Stimulated activated CD4-positive, alpha-beta T cell treated with anti-CD3 and anti-CD28 coated beads, Interleukin-12 subunit alpha, Interleukin-12 subunit beta, amount 100 ng/mL, for 48 hours (primary cell): ENCODE results near the gene ATP8A2.
A peak's percentile ranks its signal among the peaks of the same experiment; 100 is the strongest.
"Not testable (repeated sequence)": the region's sequence is repeated elsewhere in the genome, so short reads cannot be mapped to it uniquely, and the experiment has no call there.

Experiments
- DNase-seq, 3 donors: peaks; one replicate each; pipeline ENCODE4 v3.0.0-alpha.2; 2020; ENCODE audit warnings: low read depth in 2 of 3, low spot score in 1 of 3

ATP8A2 gene

DNA sequence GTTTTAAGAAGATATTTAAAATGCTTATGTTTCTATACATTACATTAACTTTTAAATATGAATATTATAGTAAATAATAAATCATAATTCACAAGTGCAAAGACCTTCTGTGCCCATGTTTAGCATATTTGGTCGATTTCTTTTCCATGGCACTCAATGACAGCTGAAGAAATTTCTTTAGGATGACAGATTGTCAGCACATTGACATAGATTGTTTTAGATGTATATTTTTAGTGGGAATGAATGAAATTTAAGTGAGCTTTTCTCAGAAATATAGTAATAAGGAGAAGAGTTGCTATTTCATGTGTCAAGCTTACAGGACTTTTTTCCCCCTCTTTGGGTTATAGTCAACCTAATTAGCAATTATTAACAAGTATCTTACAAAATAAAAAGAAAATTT is 423.5 kb downstream of the ATP8A2 start:
- no peak for DNase-seq

DNA sequence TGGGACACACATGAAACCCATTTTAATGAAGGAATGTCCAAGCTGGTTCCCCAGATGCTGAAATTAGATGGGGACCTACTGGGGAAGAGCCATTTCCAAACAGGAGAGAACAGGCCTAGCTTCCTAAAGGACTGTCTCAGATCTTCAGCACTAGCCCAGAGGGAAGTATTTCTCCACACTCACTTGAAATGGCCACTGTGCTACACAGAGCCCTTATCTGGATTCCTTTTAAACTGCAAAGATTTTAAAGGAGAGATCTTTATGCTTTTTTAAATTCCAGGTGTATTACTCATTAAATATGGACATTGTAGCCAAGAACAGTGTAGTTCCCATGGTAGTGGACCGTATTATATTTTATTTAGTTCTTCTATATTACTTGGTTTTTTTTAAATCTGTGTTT is 424.7 kb downstream of the ATP8A2 start:
- no peak for DNase-seq

DNA sequence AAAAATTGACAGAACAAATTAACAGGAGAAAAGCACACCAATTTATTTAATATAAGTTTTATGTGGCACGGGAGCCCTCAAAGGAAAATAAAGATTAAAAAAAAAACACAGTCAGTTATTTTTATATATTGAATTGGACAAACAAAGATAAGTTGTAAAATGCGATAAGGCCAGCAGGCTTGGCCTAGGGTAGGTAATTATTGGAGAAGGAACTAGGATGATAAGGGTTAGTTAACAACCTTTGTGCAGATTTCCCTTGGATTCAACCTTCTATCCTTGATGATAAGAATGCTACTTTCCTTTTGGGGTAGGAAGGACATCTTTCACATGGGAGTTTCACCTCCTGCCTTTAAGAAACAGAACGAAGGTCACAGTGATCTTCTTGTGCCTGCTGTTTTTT is 427.2 kb downstream of the ATP8A2 start:
- DNase-seq: no peak

DNA sequence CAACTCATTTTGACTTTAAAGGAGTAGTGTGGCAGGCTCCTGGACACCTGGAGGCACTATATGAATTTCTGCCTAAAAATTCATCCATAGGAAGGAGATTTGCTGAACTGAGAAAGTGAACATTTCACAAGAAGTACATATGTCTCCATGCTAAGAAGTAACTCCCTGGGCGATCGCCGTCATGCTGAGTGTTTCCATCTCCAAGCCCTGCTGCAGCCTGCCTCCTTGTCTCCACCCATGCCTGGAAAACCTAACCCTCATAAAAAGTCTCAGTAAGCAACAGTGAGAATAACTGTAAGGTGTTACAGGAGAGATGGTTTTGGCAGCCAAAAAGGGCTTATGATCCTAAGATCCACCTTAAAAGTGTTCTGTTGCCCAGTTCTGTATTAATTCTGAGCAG is 428.7 kb downstream of the ATP8A2 start:
- DNase-seq: no peak

DNA sequence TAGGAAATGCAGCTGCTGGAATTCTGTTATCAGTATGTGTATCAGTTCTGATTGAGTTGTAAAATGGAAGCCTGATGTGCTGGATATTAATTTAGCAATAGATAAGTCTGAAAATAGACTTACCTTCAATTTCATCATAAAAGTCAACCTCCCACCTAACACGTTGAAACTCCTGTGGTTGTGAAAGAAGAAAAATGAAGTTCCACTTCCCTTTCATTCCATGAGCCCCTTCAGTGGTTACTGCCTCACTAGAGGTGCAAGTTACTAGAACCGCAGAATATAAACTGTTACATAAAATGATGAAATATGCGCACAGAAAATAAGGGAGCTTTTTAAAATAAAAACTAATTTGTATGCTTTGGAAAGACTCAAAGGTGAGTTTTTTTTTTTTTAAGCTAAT is 430.8 kb downstream of the ATP8A2 start:
- DNase-seq: no peak

DNA sequence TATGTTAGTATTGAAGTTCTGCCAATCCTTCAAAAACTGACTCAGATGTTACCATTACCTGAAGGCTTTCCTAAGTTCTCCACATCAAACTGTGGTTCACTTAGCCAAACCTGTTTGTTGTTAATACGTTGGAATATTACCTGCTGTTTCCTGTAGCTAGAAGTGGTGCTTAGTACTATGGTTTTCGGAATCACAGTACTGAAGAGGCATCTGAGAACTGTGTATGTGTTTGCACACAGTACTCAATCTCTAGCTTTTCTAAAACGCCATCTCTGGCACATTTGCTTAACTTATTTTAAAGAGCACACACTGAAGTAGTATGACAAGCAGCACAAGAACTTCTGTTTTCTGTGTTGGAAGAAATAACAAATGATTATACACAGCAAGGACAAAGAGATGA is 431.9 kb downstream of the ATP8A2 start:
- no peak for DNase-seq

DNA sequence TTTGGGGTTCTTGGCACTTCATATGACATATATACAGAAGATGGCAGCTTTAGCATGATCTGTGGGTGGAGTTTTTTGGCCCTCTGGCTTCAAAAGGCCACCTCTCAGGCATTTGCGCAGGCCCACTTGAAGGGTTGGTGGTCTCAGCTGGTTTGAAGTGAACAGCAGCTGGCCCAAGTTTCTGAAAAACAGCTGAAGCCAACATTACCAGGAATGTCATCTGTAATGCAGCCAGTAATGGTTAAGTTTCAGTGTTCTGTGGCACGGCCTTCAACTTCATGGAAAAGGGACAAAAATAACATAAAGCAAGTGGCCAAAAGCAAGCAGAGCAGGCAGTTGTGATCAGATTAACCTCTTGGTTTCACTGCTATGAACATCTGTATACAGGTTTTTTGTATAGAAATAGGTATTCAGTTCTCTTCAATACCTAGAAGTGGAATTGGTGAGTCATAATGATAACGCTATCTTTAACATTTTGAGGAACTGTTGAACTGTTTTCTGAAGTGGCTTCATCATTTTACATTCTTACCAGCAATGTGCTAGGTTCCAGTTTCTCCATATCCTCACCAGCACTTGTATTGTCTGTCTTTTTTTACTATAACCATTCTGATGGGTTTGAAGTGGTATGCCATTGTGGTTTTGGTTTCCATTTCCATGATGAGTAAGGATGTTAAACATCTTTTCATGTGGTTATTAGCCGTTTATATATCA is 434.6 kb downstream of the ATP8A2 start:
- DNase-seq: peak in 1 of 3 donors; percentile 12

DNA sequence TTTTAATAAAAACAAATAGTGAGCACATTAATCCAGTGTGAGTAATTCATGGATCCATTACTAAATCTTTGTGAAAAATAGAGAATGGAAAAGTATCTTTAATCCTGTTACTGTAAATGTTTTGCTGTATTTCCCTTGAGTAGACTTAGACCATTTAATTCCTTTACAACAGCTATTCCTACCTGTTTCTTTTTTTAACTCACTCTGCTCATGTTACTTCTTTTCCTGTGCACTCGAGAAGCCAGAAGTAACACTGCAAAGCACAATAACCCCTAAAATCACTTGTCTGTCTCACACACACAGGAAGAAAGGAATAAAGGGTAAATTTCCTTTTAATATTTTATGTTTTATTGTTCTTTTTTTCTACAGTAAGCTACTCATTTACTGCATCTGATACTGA is 435.8 kb downstream of the ATP8A2 start:
- no peak for DNase-seq

DNA sequence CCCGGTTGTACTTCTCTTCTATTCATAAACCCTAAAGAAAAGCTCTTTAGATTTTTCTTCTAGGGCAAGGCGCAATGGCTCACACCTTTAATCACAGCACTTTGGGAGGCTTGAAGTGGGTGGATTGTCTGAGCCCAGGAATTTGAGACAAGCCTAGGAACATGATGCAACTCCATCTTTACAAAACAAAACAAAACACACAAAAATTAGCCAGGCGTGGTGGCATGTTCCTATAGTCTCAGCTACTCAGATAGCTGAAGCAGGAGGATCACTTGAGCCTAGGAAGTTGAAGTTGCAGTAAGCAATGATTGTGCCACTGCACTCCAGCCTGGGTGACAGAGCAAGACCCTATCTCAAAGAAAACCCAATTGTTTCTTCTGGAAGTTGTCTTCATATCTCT is 439.7 kb downstream of the ATP8A2 start:
- DNase-seq: no peak

DNA sequence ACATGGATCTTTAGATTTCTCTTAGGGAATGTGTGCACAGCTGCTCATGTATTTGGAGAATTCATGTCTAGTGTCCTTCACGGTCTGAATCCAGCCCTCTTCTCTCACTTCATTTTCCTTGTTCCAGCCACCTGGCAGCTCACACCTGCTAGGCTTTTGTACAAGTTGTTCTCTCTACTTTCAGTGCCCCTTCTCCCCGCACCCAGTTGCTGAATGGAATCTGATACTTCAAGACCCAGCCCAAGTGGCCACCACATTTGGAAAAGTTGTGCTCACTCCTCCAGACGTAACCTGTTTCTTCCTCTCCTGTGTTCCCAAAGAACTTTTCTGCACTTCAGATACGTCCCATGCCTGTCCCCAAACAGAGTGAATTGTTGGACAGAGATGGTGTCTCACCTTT is 444.5 kb downstream of the ATP8A2 start:
- no peak for DNase-seq

DNA sequence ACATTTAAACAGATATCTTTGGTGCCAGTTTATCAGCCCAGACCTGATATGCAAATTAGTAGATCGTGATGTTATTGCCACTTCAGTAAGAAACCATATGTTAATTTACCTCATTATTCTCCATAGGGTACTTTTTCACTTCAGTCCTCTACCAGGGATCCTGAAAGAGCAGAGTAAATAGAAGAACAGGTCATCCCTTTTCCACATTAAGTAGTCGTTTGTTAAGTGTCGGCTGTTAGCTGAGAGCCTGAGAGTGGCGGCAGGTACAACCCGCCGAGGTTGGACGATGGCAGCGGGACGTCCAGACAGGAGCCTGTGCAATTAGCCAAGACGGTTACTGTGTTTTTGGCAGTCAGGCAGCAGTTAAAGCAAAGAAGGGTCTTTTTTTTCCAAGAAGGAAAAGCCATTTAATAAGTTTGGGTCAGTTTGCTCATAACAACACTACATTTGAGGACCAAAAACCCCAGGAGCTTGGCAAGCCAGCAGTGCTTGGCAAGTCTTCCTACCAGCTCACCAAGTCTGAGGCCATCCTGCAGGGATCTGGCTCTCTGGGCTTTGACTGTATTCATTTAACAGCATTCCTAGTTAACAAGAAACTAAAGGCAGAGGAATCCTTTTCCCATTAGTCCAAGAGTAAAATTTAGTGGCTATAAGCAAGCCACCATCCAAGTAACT is 448.2 kb downstream of the ATP8A2 start:
- no peak for DNase-seq

DNA sequence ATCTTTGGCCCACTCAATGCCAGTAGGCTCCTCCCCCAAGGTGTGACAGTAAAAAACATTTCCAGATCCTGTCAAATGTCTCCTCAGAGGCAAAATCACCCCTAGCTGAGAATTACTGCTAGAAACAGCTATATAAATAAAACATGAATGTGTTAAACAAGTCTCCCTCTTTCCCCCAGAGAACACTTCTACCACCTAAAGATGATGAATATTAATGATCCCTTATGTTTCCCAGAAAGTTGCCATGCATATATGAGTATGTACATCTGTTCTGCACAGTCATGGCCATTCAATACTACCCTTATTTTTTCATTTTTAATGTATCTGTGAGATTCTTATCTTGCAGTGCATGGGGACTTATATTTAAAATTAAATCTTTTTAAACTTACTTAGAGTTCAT is 450.0 kb downstream of the ATP8A2 start:
- no peak for DNase-seq

DNA sequence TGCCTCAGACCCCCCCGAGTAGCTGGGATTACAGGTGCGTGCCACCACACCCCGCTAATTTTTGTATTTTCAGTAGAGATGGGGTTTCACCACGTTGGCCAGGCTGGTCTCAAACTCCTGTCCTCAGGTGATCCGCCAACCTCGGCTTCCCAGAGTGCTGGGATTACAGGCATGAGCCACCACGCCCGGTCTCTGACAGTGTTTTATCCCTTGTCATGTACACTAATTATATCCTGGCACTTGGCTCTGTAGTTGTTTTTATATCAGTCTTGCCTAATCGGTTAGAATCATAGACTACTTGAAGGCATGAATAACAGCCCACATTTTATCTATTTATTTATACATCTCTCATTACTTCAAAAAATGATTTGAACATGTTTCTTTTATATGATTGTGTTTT is 455.4 kb downstream of the ATP8A2 start:
- DNase-seq: not testable (repeated sequence)

DNA sequence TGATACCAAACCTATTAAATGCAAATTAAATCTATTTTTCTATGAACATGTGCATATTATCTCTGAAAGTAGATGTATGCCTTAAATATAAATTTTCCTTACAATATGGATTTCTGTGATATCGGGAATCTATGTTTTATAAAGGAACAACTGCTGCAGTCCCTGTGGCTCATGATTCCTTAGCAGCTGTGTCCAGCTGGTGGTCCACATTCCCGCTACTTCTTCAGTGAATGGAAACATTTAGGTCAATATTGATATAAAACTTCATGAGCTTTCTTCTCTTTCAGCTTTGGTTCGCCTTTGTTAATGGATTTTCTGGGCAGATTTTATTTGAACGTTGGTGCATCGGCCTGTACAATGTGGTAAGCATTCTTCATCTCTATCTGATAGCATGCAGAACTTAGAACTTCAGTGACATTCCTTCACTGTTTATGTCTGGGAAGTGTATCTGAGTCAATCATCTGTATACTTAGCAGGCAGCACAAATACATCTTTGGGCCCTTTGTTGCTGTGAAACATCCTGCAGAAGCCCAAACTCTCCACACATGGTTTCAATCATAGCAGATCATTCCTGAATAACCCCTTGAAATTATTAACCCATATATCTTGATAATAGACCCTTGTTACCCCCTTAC is 456.2 kb downstream of the ATP8A2 start:
- no peak for DNase-seq

DNA sequence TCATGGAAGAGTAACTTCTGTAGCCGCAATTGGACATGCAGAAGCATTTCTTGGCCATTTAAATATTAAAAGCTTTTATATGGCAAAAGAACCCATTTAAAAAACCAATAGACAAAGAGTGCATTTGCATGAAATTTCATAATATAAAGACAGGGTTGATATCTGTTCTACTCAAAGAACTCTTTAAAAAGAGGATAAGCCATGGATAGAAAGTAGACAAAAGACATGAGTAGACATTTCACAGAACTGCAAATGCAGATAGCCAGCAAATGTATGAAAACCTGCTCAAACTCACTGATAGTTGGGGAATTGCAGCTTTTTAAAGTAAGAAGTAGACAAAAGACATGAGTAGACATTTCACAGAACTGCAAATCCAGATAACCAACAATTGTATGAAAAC is 462.0 kb downstream of the ATP8A2 start:
- DNase-seq: no peak

DNA sequence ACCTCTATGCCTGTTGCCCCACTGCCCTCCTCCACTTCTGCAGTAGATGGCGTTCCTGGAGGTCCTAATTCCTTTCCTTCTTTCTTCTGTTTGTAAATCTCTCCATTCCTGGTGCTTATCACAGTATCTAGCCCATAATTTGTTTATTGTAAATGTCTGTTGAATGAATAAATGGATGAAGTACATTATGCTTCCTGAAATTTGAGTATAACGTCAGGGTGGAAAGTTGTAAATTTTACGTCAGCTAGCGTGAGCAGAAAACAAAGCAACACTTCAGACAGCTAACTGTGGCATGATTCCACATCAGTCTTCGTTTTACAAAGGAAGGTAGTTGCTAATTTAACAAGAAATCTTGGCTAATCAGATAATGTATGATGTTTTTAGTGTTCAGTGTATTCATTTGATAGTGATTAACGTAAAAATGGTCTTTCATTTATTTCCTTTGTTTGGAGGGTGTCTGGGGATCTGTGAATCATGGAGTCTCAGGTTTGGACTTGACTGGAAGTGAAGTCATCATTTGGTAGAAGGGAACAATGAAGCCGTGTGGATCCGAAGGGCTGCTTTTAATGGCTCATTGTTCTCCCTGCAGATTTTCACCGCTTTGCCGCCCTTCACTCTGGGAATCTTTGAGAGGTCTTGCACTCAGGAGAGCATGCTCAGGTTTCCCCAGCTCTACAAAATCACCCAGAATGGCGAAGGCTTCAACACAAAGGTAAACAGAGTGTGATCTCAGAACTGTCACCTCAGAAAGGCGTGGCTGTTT is 465.0 kb downstream of the ATP8A2 start:
- DNase-seq: no peak

DNA sequence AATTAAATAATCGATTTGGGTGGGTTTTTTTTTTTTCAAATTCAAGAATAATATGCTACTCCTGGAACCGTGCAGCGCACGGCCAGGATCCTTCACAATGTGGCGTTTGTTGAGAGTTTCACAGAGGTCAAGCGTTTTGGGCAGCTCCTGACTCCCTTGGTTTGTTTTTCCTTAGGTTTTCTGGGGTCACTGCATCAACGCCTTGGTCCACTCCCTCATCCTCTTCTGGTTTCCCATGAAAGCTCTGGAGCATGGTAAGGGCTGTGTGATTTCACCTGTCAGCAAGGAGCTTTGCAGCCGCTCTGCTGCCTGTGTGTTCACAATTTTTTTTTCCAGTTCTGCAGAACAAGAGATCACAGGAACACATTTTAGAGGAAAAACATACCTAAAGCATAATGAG is 467.6 kb downstream of the ATP8A2 start:
- DNase-seq: no peak

DNA sequence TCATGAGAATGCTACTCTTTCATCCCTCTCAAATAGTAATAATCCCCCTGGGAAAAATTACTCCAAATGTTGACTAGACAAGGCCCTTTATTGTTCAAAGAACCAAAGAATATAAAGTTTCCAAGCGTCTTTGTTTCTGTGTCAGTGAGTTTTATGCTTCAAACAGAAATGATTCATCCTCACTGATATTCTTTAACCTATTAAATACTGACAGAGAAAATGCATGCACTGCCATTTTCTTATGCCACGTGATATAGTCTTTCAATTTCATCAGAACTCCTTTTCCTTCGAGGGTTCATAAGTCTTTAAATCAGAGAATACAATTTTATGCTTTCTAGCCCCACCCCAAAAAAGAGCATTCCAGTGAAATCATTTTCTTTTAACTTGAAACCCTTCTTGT is 468.5 kb downstream of the ATP8A2 start:
- no peak for DNase-seq

DNA sequence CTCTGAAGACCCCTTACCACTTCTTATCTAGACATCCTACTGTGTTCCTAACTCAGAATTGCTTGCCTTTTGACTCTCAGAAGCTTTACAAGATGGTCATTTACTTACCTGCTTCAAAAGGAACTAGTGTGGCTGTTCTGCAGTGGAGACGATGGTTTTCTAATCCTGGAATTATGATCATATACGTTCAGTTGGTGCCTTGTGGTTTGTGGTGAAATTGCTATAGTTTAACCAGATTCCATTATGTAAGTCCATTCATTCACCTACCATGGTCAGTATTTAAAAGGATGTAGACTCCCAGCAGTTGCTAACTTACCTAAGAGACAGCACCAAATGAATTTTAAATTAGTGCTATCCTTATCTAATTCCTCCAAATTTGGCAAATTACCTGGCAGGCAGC is 469.2 kb downstream of the ATP8A2 start:
- no peak for DNase-seq

DNA sequence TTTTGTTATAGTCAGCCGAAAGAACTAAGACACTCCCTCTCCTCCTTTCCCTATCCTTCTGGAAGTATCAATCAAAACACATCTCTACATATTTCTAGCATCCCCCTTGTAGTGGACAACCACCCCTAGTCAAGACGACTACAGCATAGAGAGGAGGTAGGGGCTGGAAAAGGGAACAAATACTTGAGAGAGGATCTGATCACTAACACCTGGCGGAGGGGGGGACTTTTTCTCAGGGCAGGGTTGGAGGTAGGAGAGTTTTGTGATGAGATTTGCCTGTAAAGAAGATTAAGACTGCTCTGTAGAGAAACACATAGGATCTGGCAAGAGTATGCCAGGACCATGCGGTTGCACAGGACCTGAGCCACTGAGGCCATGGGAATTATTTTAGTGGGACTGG is 471.9 kb downstream of the ATP8A2 start:
- no peak for DNase-seq

DNA sequence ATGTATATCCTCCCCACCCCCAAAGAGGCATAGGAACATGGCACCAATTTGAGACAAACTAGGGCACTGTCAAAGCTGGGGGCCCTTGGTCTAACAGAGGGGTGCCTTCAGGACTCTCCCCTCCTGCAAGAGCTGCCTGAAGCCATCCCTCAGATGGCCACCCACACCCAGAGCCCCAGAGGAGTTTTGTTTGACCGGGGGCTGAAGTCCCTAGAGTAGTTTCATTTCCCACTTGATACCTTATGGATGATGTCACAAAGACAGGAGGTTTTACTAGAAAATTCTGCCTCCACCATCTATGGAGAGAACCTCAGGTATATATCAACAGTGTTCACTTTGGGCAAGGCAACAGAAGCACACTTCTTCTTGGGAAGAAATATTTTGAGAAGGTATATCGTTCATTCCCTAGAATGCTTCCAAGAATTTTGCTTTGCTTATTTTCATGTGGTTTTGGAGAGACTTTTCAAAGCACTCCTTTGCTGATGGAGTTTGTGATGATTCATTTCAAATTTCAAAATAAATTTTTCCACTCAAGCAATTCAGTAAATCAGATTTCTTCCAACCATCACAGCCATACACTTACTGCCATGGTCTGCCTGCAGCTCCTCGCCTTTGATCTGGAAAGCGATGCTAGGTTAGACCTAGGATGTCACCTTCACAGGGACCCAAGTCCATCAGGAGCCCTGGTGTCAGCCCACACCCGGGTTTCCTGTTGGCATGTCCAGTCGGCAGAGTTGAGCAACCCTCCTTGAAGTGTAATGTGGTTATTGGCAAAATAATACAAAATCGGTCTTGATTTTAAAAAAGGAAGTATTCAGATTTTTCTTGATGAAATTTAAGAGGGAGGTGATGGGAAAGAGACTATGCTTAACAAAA is 473.0 kb downstream of the ATP8A2 start:
- no peak for DNase-seq
